Esophagus muscularis mucosa (tissue), 4 donors: ENCODE data around the gene ATP6AP2.

Source experiments
- EP300 ChIP-seq: sonication (generic); formaldehyde crosslinking; IDR thresholded peaks from one replicate; pipeline ENCODE4 v1.6.1; 2017; ENCODE audit warnings: antibody characterized with exemption
- POLR2A ChIP-seq: fragments of 450-650 bp; IDR thresholded peaks from one replicate; pipeline ENCODE4 v1.6.1; 2017; ENCODE audit warnings: antibody characterized with exemption, moderate library complexity, mild to moderate bottlenecking, low read depth
- POLR2AphosphoS5 ChIP-seq, 2 donors: sonication (generic); formaldehyde crosslinking; IDR thresholded peaks; one replicate each; pipeline ENCODE4 v1.6.1; 2017; ENCODE audit warnings: antibody characterized with exemption in 2 of 2
- TF ChIP-seq, protein P1 (sequence below), 3 experiments: fragments of 200-600 bp in 2 of 3; fragments of 450-650 bp in 1 of 3; sonication (generic) in 2 of 3; IDR thresholded peaks; one replicate each; pipeline ENCODE4 v1.5.1; 2017 to 2019; ENCODE audit warnings: antibody characterized with exemption in 3 of 3, mild to moderate bottlenecking in 2 of 3, moderate library complexity in 1 of 3

DNA sequence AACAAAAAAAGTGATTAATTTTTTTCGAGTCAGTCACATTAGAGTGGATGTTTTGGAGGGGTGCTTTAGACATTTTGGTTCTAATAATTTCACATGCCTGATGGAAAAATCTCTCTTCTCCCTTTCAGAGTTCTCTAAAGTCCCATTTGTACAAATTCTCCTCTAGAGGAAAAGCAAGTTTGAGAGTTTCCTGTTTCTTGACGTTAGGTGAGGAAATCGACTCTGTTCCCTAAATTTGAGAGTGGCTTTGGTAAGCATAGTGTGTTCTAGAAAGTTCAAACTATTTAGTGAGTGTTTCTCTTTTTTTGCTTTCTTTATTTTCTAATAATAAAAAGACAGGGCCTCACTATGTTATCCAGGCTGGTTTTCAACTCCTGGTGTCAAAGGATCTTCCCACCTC lies 1.6 kb upstream of the ATP6AP2 start:
- TF ChIP-seq POLR2AphosphoS5 (IDR thresholded peaks at IDR 0.05) (no peak), EP300 (no peak), POLR2A (no peak)
- TF ChIP-seq, protein P1, sequence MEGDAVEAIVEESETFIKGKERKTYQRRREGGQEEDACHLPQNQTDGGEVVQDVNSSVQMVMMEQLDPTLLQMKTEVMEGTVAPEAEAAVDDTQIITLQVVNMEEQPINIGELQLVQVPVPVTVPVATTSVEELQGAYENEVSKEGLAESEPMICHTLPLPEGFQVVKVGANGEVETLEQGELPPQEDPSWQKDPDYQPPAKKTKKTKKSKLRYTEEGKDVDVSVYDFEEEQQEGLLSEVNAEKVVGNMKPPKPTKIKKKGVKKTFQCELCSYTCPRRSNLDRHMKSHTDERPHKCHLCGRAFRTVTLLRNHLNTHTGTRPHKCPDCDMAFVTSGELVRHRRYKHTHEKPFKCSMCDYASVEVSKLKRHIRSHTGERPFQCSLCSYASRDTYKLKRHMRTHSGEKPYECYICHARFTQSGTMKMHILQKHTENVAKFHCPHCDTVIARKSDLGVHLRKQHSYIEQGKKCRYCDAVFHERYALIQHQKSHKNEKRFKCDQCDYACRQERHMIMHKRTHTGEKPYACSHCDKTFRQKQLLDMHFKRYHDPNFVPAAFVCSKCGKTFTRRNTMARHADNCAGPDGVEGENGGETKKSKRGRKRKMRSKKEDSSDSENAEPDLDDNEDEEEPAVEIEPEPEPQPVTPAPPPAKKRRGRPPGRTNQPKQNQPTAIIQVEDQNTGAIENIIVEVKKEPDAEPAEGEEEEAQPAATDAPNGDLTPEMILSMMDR (IDR thresholded peaks at IDR 0.05), result no peak
